GM18951 (cell line): ENCODE measurements around the gene HAGH.

Experiments
- POLR2A ChIP-seq: IDR thresholded peaks from 4 replicates; pipeline ENCODE4 v1.6.1; 2011; ENCODE audit warnings: mild to moderate bottlenecking; ENCODE audit not compliant: insufficient read length, insufficient read depth; ENCODE audit errors: extremely low read depth
- in situ Hi-C: fragments of 300-500 bp; cut with MboI; formaldehyde crosslinking; loops from one replicate; pipeline ENCODE4 v1.12.0; 2022; ENCODE audit warnings: low sequenced_read_pairs, mixed read lengths, inconsistent platforms; ENCODE audit not compliant: unreplicated experiment

HAGH gene

GRCh38 chr16:1768767-1769401 lies 57.7 kb downstream of the HAGH start:
- TF ChIP-seq POLR2A, result peak; percentile 21
- in situ Hi-C loops, result no loop called here

- in situ Hi-C loops, result no loop called here
- TF ChIP-seq POLR2A, result no peak
Observed at GRCh38 chr16:1768061-1768766, 58.4 kb downstream of the HAGH start.

GRCh38 chr16:1767116-1767994 lies 59.3 kb downstream of the HAGH start:
- in situ Hi-C loops, result no loop called here
- TF ChIP-seq POLR2A, result no peak

GRCh38 chr16:1766701-1767100 lies 59.9 kb downstream of the HAGH start:
- in situ Hi-C loops, result no loop called here
- no peak for TF ChIP-seq POLR2A

- in situ Hi-C loops, result no loop called here
- no peak for TF ChIP-seq POLR2A
Observed at GRCh38 chr16:1766231-1766630, 60.4 kb downstream of the HAGH start.

GRCh38 chr16:1765826-1766225 lies 60.8 kb downstream of the HAGH start:
- no peak for TF ChIP-seq POLR2A
- in situ Hi-C loops, result no loop called here

GRCh38 chr16:1764971-1765370 lies 61.7 kb downstream of the HAGH start:
- in situ Hi-C loops, result no loop called here
- TF ChIP-seq POLR2A, result no peak

- TF ChIP-seq POLR2A, result no peak
- in situ Hi-C loops, result no loop called here
Observed at GRCh38 chr16:1763521-1764511, 62.8 kb downstream of the HAGH start.

- in situ Hi-C loops, result no loop called here
- TF ChIP-seq POLR2A, result no peak
Observed at GRCh38 chr16:1762879-1763520, 63.6 kb downstream of the HAGH start.

GRCh38 chr16:1762196-1762878 lies 64.3 kb downstream of the HAGH start:
- in situ Hi-C loops, result no loop called here
- no peak for TF ChIP-seq POLR2A

GRCh38 chr16:1761751-1762150 lies 64.9 kb downstream of the HAGH start:
- in situ Hi-C loops, result no loop called here

More at GRCh38 chr16:1761751-1762150, 64.9 kb downstream of the HAGH start:
- no peak for TF ChIP-seq POLR2A
